NCI-H524 treated with DMSO at 0.1 percent for 48 hours (cell line): ENCODE measurements around the gene LCE6A.

Experiments used
- DNase-seq: peaks from one replicate; lab custom pipeline; 2025; lab: John Stamatoyannopoulos, UW

The LCE6A gene

DNA sequence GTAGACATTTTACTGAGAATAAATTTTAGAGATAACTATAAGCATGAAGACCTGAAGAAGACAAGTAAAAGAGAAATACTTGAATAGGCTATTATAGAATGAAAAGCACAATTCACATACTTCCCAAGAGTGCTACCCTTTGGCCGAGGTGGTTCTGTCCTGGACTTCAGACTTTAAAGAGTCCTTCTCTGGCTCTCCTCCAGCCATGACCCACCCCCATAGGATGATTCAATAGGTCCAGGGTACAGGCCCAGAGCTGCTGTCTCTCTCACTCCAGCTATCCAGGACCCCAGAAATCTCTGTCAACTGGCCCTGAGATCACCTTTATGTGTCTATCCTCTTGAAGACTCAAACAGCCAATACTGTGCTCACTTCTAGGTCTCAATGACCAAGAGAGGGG lies 34.2 kb downstream of the LCE6A start:
- no peak for DNase-seq

DNA sequence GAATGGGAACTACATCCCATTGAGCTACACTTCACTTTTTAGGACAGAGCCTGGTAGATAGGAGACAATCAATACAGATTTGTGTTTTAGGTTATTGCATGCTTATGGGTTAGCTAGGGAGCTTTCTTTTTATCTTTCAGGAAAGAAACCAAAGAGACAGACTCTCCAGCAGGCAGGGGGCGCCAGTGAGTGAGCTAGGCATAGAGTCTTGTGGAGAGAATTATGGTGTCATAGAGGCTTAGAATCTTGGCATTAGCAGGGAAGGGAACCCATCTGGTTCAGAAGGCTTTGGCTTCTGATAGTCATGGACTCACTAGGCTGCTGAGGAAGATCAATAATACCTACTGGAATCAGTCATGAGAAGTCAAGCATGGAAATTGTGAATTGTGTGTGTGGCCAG lies 35.4 kb downstream of the LCE6A start, which contains the start of gene SMCP:
Gene SMCP (plus strand): TSS at position 281 of the 400 bp plus-strand sequence. CDS start 6,101 bp downstream, outside the sequence.
- DNase-seq = no peak

DNA sequence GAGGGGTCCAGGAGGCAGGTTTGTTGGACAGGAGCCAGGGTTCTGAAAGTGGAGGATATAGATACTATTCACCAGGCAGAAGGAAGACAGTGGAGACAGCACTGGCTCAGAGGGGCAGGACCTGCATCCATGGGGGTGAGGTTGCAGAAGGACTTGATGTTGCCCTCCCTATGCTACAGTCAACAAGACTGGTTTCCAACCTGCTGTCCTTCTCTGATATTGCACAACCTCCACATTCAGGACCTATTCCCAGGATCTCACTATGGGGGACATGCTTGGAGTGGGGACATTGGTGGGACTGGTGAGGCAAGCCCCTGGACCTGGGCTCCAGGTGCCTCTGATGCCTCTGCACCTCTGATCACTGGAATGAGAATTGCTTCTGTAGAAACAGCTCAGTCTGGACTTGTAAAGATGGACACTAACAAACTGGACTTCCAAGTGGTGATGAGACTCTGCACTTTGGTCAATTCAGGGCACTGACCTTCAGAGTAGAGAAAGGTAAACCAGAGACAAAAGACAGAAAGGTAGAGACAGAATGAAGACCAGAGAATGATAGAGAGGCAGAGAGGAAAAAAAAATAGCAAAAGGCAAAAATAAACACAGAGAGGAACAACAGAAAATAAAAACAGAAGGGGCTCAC lies 37.0 kb downstream of the LCE6A start:
- DNase-seq = no peak

DNA sequence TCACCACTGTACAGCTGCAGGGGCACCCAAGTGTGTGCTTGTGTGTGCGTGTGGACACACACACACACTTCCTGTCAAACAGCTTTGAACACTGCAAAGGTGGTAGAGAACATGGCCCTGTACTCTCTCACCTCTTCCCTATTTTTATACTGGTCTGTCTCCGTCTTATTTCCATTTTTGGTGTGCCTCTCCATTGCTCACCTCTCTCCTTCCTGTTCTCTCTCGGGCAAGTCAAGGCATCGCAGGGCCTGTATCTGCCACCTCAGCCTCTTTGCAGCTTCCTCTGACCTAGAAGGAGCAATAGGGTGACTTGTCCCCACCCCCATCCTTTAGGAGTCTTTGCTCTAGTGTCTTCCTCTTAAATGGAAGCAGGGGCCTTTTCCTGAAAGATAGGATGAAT lies 37.7 kb downstream of the LCE6A start:
- DNase-seq = no peak

DNA sequence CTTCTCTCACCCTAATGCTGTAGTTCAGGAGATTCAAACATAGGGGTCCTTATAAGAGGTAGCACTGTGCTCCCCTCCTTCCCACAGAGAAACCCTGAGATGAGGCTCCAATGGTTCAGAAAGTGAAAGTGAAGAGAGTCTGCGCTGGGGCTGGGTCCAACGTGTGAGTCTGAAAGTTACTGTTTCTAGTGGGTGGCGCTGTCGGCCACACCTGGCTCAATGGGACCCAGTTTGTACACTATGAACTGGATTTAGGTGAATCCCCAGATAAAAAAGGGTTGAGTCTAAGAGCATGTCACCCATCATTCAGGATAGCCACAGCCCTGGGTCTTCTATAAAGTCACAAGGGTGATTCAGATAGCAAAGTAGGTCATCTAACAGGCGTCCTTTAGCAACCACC lies 38.3 kb downstream of the LCE6A start:
- no peak for DNase-seq

DNA sequence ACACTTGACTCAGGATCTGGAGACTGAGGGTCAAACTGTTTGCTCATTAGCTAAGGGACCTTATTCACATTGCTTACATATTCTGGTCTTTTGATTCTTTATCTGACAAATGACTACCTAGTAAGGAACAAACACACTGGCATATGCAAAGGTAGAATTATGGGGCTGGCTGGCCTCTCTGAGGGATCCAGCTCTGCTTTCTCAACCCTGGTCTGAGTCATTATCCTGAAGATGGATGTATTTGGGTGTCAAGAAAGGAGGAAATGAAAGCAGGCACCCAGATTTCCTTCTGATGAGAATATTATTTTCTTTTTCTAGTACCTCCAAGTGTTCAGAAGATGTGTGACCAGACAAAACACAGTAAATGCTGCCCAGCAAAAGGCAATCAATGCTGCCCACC lies 41.4 kb downstream of the LCE6A start:
- DNase-seq = no peak

DNA sequence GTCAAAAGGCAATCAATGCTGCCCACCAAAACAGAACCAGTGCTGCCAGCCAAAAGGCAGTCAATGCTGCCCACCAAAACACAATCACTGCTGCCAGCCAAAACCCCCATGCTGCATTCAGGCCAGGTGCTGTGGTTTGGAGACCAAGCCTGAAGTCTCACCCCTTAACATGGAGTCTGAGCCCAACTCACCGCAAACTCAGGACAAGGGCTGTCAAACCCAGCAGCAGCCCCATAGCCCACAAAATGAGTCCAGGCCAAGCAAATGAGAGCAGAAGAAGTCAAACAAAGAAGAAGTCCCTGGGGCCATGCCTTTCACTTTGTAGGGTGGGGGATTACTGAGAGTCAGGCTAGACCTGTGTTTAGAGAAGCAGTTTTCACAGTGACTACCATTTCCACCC lies 41.9 kb downstream of the LCE6A start:
- no peak for DNase-seq

DNA sequence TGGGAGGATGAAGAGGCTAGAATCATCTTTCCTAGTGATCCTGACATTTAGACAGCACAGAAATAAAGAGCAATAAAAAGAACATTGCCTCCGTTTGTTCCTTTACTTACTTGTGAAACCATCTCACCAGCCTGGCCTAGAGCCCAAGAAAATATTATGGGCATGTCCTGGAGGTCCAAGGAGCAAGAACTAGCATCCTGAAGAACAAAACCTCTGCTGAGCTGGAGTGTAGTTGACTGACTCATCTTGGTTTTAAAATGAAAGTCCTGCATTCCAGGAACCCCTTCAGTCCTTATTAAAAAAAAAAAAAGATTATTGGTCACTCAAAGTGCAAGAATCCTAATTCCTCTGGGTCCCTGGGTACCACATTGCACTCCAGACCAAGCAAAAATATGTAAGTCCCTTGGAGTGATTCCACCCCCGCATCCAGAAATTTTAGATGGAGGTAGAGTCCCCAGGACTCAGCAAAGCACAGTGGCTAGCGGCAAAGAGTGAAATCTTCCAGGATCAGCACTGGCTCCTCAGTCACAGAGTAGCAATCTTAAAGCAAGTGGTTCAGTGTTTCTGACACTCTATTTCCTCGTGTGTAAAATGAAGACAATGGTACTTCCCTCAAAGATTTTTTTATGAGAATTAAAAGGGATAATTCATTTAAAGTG lies 42.4 kb downstream of the LCE6A start:
- no peak for DNase-seq

DNA sequence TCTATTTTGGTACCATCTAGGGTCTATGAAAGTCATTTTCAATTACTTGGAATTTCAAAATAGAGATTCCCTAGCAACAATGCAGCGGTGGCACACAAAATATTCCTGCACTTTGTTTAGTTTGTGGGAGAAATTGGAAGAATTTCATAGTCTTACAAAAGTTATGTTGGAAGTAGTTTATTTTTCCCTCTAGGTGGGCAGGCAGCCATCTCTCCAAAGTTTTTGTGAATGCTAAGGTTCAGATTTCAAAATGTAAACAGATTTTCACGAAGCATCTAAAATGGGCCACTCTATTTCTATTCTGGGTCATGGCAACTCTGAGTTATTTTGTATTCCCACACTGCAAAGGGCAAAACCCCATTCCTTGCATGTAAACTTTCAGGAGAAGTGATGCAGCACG lies 43.4 kb downstream of the LCE6A start:
- no peak for DNase-seq

DNA sequence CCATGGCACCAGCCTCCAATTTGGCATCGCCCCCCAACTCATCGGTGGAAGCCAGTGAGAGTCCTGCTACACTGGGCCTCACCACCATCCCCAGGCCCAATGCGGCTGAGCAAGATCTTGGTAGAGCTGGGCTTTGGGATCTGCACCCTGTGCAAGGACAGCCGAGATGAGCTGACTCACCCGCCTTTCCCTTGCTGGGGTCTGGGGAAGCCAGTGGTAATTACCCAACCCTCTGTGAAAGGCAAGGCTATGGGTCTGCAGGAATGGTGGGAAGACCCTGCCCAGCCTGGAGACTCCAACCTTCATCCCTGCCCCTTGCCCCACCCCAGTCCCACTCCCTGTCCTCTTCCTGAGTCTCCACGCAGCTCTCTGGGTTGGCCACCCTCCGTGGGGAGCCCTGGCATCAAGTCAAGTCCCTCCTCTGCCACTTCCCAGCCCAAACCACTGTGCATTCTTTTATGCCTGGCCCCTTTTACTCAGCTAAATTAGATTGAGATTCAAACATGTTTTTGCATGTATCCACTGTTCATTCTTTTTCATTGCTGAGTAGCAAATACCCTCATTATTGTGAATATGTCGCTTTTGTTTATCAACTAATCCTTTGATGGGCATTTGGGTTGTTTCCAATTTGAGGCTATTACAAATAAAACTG lies 44.2 kb downstream of the LCE6A start:
- no peak for DNase-seq

DNA sequence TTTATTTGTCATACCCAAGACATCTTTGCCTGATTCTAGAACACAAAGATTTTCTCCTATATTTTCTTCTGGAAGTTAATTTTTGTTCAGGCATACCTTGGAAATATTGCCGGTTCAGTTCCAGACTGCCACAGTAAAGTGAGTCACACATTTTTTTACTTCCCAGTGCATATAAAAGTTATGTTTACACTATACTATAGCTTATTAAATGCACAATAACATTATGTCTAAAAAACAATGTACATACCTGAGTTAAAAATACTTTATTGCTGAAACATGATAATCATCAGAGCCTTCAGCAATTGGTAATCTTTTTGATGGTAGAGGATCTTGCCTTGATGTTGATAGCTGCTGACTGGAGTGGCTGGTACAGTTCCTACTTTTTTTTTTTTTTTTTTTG lies 45.5 kb downstream of the LCE6A start:
- DNase-seq = no peak
